OCI-LY7 (cell line): ENCODE results near the gene ZNF648. TPM values are rescaled to one million over a fixed set of nuclear protein-coding genes. Genes with fewer than 3 reads are reported as not detected.

Experiments used
- BruUV-seq: library from RNA; stranded (reverse); fragments of 400-500 nt; replicated peaks from 2 replicates; lab custom pipeline; 2021; lab: Mats Ljungman, UMichigan
- CTCF ChIA-PET: fragments of 300-600 bp; sonication (Branson Sonifier 250); formaldehyde crosslinking; loops from one replicate; lab custom pipeline; 2022; ENCODE audit warnings: antibody characterized with exemption; ENCODE audit not compliant: unreplicated experiment; lab: Charles Lee
- POLR2A ChIA-PET: fragments of 300-600 bp; sonication (Branson Sonifier 250); formaldehyde crosslinking; loops from one replicate; lab custom pipeline; 2022; ENCODE audit warnings: antibody characterized with exemption; lab: Charles Lee
- DNase-seq: peaks from one replicate; pipeline ENCODE4 v3.0.0-alpha.2; 2015; ENCODE audit warnings: low spot score
- H2AFZ ChIP-seq: fragments of 200-600 bp; sonication (generic), shearing (Covaris generic); 2 replicates; pipeline ENCODE4 v1.6.1; 2014; ENCODE audit warnings: mild to moderate bottlenecking, antibody characterized with exemption, low read length, moderate library complexity
- H3K27ac ChIP-seq: fragments of 200-600 bp; sonication (generic); 2 replicates; pipeline ENCODE4 v1.5.1; 2014; ENCODE audit warnings: mixed run types, low read depth, mild to moderate bottlenecking, moderate library complexity, low read length, inconsistent platforms; ENCODE audit not compliant: poor library complexity, severe bottlenecking
- H3K36me3 ChIP-seq: fragments of 200-600 bp; sonication (generic); 2 replicates; pipeline ENCODE4 v1.6.1; 2014; ENCODE audit warnings: mild to moderate bottlenecking, antibody characterized with exemption, low read length, moderate library complexity, mixed read lengths; ENCODE audit not compliant: insufficient read depth
- H3K4me1 ChIP-seq: fragments of 200-600 bp; sonication (generic); 2 replicates; pipeline ENCODE4 v1.5.1; 2014; ENCODE audit warnings: mild to moderate bottlenecking, low read length; ENCODE audit not compliant: insufficient read depth, poor library complexity, severe bottlenecking
- H3K4me2 ChIP-seq: fragments of 200-600 bp; sonication (generic); 2 replicates; pipeline ENCODE4 v1.6.1; 2014; ENCODE audit warnings: mild to moderate bottlenecking, low read length
- H3K4me3 ChIP-seq: fragments of 200-600 bp; sonication (generic); 2 replicates; pipeline ENCODE4 v1.5.1; 2014; ENCODE audit warnings: mild to moderate bottlenecking, low read depth, low read length; ENCODE audit not compliant: poor library complexity, severe bottlenecking
- H3K79me2 ChIP-seq: fragments of 200-600 bp; sonication (generic); 2 replicates; pipeline ENCODE4 v1.6.1; 2016; ENCODE audit warnings: low read depth, mild to moderate bottlenecking, low read length, moderate library complexity, mixed read lengths; ENCODE audit not compliant: insufficient read depth
- H3K9me2 ChIP-seq: fragments of 200-600 bp; sonication (generic); 2 replicates; pipeline ENCODE4 v1.6.1; 2016; ENCODE audit warnings: mild to moderate bottlenecking, low read length, mixed read lengths; ENCODE audit not compliant: insufficient read depth
- H3K9me3 ChIP-seq: fragments of 200-600 bp; sonication (generic); 2 replicates; pipeline ENCODE4 v1.6.1; 2014; ENCODE audit warnings: mild to moderate bottlenecking, mixed run types, low read length, mixed read lengths
- H4K20me1 ChIP-seq: fragments of 200-600 bp; sonication (generic); 2 replicates; pipeline ENCODE4 v1.6.1; 2014; ENCODE audit warnings: mild to moderate bottlenecking, antibody characterized with exemption, low read length, moderate library complexity, mixed read lengths; ENCODE audit not compliant: insufficient read depth
- CTCF ChIP-seq: fragments of 200-600 bp; sonication (generic); conservative IDR thresholded peaks from 2 replicates; pipeline ENCODE4 v1.5.1; 2014; ENCODE audit warnings: mild to moderate bottlenecking, antibody characterized with exemption, low read length, moderate library complexity, mixed read lengths
- EZH2phosphoT487 ChIP-seq: fragments of 200-600 bp; sonication (generic); IDR thresholded peaks from 2 replicates; pipeline ENCODE4 v1.6.1; 2018; ENCODE audit warnings: low read depth, borderline replicate concordance, mild to moderate bottlenecking, mixed run types, antibody characterized with exemption, low read length, moderate library complexity, mixed read lengths
- intact Hi-C: fragments of 100-400 bp; cut with micrococcal nuclease; formaldehyde crosslinking; loops from one replicate; pipeline ENCODE4 v1.10.0; 2022; ENCODE audit not compliant: unreplicated experiment
- total RNA-seq, 2 experiments: library from RNA; depleted of rRNA in 1 of 2; stranded (reverse); fragments of >200 nt in 1 of 2; shearing (Covaris generic) in 1 of 2; gene quantifications; 2 replicates each; pipeline ENCODE4 v1.2.3, GENCODE V29; 2014 to 2022

The ZNF648 gene
- total RNA-seq, 2 experiments from 2014 or later, result not detected

GRCh38 chr1:182059936-182060335 lies 1.6 kb downstream of the ZNF648 start:
- intact Hi-C loops, result loop anchor here (10.0 kb wide), 1 partner anchor 585 kb away; no protein-coding TSS in a partner anchor
- Histone ChIP-seq H3K4me3 (no peak overlapping the region), H3K79me2 (no peaks in the 10 kb centered on the region), H3K9me2 (no peaks in the 10 kb centered on the region), H3K4me2 (no peak overlapping the region), H3K36me3 (no peaks in the 10 kb centered on the region), H4K20me1 (no peaks in the 10 kb centered on the region), H2AFZ (no peak overlapping the region), H3K4me1 (no peaks in the 10 kb centered on the region), H3K9me3 (no peaks in the 10 kb centered on the region), H3K27ac (no peak overlapping the region)
- CTCF ChIA-PET, result no interaction called here
- no TSS peak for BruUV-seq
- no peak for TF ChIP-seq CTCF
- no peak for DNase-seq
- POLR2A ChIA-PET, result no interaction called here

- no TSS peak for BruUV-seq
- Histone ChIP-seq H2AFZ (no peak overlapping the region), H3K9me2 (no peaks in the 10 kb centered on the region), H3K9me3 (no peaks in the 10 kb centered on the region), H3K79me2 (no peaks in the 10 kb centered on the region), H3K27ac (no peak overlapping the region), H4K20me1 (no peaks in the 10 kb centered on the region), H3K4me2 (no peak overlapping the region), H3K4me1 (no peaks in the 10 kb centered on the region), H3K4me3 (no peak overlapping the region), H3K36me3 (no peaks in the 10 kb centered on the region)
- TF ChIP-seq CTCF (no peak), EZH2phosphoT487 (no peak)
- CTCF ChIA-PET, result no interaction called here
- no peak for DNase-seq
- POLR2A ChIA-PET, result no interaction called here
- intact Hi-C loops, result loop anchor here (10.0 kb wide), 1 partner anchor 582 kb away; no protein-coding TSS in a partner anchor
Measured at GRCh38 chr1:182056601-182057366, 4.7 kb downstream of the ZNF648 start.
